Bronchial epithelial cell (primary cell): ENCODE results near the gene SULT2B1. TPM values are rescaled to one million over a fixed set of nuclear protein-coding genes. Genes with fewer than 3 reads are reported as not detected.
A peak's percentile ranks its signal among the peaks of the same experiment; 100 is the strongest.

Source experiments
- DNase-seq: peaks from one replicate; pipeline ENCODE4 v3.0.0-alpha.2; 2010; ENCODE audit warnings: low read depth
- FAIRE-seq: peaks from 2 replicates; lab custom pipeline; 2011; peaks lifted over from hg19 to GRCh38; lab: Jason Lieb, UNC
- H3K27me3 ChIP-seq: 2 replicates; pipeline ENCODE4 v1.5.1; 2011; ENCODE audit warnings: low read length; ENCODE audit not compliant: control insufficient read depth, insufficient read depth
- H3K36me3 ChIP-seq: 2 replicates; pipeline ENCODE4 v1.5.1; 2011; ENCODE audit warnings: low read length; ENCODE audit not compliant: control insufficient read depth, insufficient read depth
- H3K4me3 ChIP-seq: 2 replicates; pipeline ENCODE4 v1.5.1; 2011; ENCODE audit warnings: mild to moderate bottlenecking, low read depth, low read length, control low read depth
- total RNA-seq: library from RNA; depleted of rRNA; stranded (reverse); fragments of >200 nt; gene quantifications from 2 replicates; pipeline ENCODE4 v1.2.1, GENCODE V29; 2014
- TF ChIP-seq, protein P1 (sequence below): IDR thresholded peaks from 2 replicates; pipeline ENCODE4 v1.5.1; 2011; ENCODE audit warnings: mild to moderate bottlenecking, moderate library complexity, low read length, control low read depth, inconsistent platforms; ENCODE audit not compliant: insufficient read depth, severe bottlenecking

Gene SULT2B1
- total RNA-seq, 1 donor from 2014 or later, result 3.4 TPM

DNA sequence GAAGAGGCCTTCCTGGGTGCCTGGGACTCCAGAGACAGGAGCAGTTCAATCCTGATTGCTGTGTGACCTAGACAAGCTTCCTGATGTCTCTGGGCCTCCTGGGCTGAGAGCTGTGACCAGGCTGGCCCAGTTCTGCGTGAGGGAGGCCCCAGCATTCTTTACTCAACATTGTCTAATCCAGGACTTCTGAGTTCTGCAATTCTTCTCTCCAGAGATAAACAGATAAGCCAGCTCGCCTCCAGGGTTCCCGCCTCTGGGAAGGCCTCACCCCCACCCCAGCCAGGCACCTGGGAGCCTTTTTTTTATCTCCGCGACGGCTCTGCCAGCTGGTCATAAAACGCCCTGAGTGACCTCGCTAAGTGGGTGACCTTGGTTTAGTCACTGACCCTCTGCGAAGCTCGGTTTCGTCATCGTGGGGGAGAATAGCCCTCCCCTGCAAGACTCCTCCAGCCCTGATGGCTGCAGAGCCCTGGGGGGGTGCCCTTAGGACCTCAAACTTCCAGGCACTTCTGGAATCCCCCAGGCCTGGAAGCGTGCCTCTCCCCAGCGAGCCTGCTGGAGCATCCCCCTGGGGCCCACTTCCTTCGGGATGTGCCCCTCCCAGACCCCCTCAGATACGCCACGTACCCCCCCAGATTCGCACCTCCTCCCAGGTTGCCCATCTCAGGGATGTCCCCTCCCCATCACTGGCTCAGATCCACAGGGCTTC lies 1.9 kb downstream of the SULT2B1 start:
- TF ChIP-seq, protein P1, sequence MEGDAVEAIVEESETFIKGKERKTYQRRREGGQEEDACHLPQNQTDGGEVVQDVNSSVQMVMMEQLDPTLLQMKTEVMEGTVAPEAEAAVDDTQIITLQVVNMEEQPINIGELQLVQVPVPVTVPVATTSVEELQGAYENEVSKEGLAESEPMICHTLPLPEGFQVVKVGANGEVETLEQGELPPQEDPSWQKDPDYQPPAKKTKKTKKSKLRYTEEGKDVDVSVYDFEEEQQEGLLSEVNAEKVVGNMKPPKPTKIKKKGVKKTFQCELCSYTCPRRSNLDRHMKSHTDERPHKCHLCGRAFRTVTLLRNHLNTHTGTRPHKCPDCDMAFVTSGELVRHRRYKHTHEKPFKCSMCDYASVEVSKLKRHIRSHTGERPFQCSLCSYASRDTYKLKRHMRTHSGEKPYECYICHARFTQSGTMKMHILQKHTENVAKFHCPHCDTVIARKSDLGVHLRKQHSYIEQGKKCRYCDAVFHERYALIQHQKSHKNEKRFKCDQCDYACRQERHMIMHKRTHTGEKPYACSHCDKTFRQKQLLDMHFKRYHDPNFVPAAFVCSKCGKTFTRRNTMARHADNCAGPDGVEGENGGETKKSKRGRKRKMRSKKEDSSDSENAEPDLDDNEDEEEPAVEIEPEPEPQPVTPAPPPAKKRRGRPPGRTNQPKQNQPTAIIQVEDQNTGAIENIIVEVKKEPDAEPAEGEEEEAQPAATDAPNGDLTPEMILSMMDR, result no peak
- DNase-seq (peak; percentile 15), FAIRE-seq (no peak)
- Histone ChIP-seq H3K4me3 (no peak overlapping the region), H3K36me3 (no peaks in the 10 kb centered on the region), H3K27me3 (peaks cover 3% of the 10 kb centered on the region)

DNA sequence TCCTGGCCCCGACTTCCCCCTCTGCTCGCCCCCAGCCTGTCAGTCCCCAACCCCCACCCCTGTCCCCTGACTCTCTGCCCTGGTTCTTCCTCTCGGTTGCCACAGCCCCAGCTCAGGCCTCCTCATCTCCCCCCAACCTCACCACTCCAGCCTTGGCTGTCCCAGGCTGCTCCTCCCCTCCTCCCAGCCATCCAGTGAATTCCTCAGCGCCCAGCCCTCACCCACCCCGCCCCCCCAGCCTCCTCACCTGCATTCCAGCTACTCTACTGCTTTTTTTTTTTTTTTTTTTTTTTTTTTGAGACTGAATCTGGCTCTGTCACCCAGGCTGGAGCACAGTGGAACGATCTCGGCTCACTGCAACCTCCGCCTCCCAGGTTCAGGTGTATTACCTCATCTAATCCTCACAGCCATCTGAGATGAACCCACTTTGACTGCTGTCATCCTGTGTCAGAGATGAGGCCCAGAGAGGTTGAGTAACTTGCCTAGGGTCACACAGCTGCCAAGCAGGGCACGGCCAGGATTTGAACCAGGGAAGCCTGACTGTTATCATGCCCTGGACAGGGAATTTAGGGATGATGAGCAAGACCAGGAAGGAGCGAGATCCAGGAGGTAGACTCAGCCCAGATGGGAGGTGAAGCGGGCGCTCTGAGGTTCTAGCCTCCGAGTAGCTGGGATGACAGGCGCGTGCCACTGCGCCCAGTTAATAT lies 2.6 kb downstream of the SULT2B1 start:
- TF ChIP-seq, protein P1, result no peak
- no peak overlapping the region for H3K4me3 ChIP-seq
- FAIRE-seq (no peak), DNase-seq (no peak)
- H3K36me3 ChIP-seq, result no peaks in the 10 kb centered on the region
- peaks cover 3% of the 10 kb centered on the region for H3K27me3 ChIP-seq

DNA sequence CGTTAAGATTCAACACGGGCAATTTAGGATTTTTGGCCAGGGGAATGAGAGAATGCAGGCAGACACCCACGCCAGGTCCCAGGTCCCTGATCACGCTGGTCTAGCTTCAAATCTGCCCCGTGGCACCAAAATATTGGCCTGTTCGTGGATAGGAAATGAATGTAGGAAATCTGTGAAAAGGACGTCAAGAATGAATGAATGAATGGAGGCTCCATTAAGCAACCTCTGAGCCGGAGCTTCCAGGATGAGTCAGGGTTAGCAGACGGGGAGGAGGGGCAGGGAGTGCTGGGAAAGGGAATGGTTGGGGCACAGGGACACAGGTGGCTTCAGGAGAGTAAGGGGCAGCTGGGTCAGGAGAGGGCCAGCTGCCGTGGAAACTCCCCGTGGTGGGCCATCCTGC lies 4.2 kb downstream of the SULT2B1 start:
- Histone ChIP-seq H3K36me3 (no peaks in the 10 kb centered on the region), H3K4me3 (no peak overlapping the region), H3K27me3 (no peaks in the 10 kb centered on the region)
- FAIRE-seq (peak; percentile 23), DNase-seq (peak; percentile 75)
- TF ChIP-seq, protein P1, result no peak

DNA sequence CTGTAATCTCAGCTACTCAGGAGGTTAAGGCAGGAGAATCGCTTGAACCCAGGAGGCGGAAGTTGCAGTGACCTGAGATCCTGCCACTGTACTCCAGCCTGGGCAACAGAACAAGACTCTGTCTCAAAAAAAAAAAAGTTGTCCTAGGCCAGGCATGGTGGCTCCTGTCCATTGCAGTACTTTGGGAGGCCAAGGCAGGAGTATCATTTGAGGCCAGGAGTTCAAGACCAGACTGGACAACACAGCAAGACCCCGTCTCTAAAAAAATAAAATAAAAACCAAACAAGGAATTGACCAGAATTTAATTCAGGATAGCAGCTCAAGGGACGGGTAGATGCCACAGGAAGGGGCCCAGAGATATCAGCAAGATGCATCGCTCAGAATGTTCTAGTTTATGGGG lies 4.9 kb downstream of the SULT2B1 start:
- no peak for FAIRE-seq
- DNase-seq, result no peak

DNA sequence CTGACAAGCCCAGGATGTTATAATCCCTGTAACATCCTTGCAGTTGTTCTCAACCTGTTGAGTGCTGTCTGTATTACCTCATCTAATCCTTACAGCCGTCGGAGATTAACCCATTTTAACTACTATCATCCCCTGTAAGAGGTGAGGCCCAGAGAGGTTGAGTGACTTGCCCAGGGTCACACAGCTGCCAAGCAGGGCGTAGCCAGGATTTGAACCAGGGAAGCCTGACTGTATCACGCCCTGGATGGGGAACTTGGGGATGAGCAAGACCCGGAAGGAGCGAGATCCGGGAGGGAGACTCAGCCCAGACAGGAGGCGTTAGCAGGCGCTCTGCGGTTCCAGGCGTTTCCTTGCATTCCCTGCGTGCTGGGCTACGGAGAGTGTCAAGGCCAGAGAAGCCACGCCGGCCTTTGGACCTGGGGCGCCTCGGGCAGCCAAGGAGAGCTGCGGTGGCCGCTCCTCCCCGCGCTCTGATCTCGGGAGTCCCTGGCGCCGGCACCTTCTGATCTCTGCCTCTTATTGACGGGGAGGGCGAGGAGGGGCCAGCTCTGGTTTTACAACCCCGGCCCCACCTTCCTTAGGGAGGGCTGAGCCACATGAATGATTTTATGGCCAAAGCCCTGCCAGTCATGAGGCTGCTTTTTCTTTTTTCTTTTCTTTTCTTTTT lies 6.2 kb downstream of the SULT2B1 start:
- no peak overlapping the region for H3K4me3 ChIP-seq
- FAIRE-seq, result no peak
- H3K36me3 ChIP-seq, result no peaks in the 10 kb centered on the region
- DNase-seq, result peak; percentile 28
- H3K27me3 ChIP-seq, result no peaks in the 10 kb centered on the region
- TF ChIP-seq, protein P1, result no peak

More for the DNA sequence above, 4.9 kb downstream of the SULT2B1 start:
- Histone ChIP-seq H3K4me3 (no peak overlapping the region), H3K27me3 (no peaks in the 10 kb centered on the region), H3K36me3 (no peaks in the 10 kb centered on the region)
- TF ChIP-seq, protein P1, result no peak
